DOHH2 (cell line): ENCODE data around the gene PTBP1.

Experiments used
- H3F3A ChIP-seq: fragments of 200-600 bp; sonication (generic), shearing (Covaris generic); 2 replicates; pipeline ENCODE4 v1.6.0; 2016; ENCODE audit warnings: antibody characterized with exemption, mild to moderate bottlenecking; ENCODE audit not compliant: control insufficient read depth, insufficient read depth
- H3K27ac ChIP-seq: fragments of 200-600 bp; sonication (generic); 2 replicates; pipeline ENCODE4 v1.5.1; 2014; ENCODE audit warnings: low read depth, mild to moderate bottlenecking, low read length, moderate library complexity
- H3K27me3 ChIP-seq: fragments of 200-600 bp; sonication (generic); 2 replicates; pipeline ENCODE4 v1.6.1; 2014; ENCODE audit warnings: mild to moderate bottlenecking, low read length, mixed read lengths; ENCODE audit not compliant: control insufficient read depth
- H3K36me3 ChIP-seq: fragments of 200-600 bp; sonication (generic); 2 replicates; pipeline ENCODE4 v1.6.1; 2014; ENCODE audit warnings: mild to moderate bottlenecking, low read length, moderate library complexity, mixed read lengths; ENCODE audit not compliant: control insufficient read depth
- H3K4me1 ChIP-seq: fragments of 200-600 bp; sonication (generic); 2 replicates; pipeline ENCODE4 v1.6.1; 2014; ENCODE audit warnings: mild to moderate bottlenecking, low read length, mixed read lengths; ENCODE audit not compliant: control insufficient read depth
- H3K4me2 ChIP-seq: fragments of 200-600 bp; sonication (generic); 2 replicates; pipeline ENCODE4 v1.6.0; 2014; ENCODE audit warnings: mild to moderate bottlenecking, low read length, moderate library complexity
- H3K4me3 ChIP-seq: fragments of 200-600 bp; sonication (generic); 2 replicates; pipeline ENCODE4 v1.5.1; 2014; ENCODE audit warnings: mild to moderate bottlenecking, low read length, mixed read lengths
- H3K79me2 ChIP-seq: fragments of 200-600 bp; sonication (generic); 2 replicates; pipeline ENCODE4 v1.6.1; 2014; ENCODE audit warnings: mild to moderate bottlenecking, low read length, mixed read lengths; ENCODE audit not compliant: control insufficient read depth
- H3K9me2 ChIP-seq: fragments of 200-600 bp; sonication (generic); replicated peaks from 2 replicates; pipeline ENCODE4 v1.6.1; 2014; ENCODE audit warnings: mild to moderate bottlenecking, low read length, mixed read lengths; ENCODE audit not compliant: control insufficient read depth
- H3K9me3 ChIP-seq: fragments of 200-600 bp; sonication (generic); 2 replicates; pipeline ENCODE4 v1.6.1; 2014; ENCODE audit warnings: antibody characterized with exemption, low read length, mixed read lengths; ENCODE audit not compliant: control insufficient read depth, insufficient read depth
- H4K20me1 ChIP-seq: fragments of 200-600 bp; sonication (generic); 2 replicates; pipeline ENCODE4 v1.6.0; 2014; ENCODE audit warnings: low read depth, mild to moderate bottlenecking, antibody characterized with exemption, low read length, moderate library complexity; ENCODE audit not compliant: control insufficient read depth, insufficient read depth
- EZH2phosphoT487 ChIP-seq: fragments of 200-600 bp; sonication (generic); IDR thresholded peaks from 2 replicates; pipeline ENCODE4 v1.6.1; 2017; ENCODE audit warnings: borderline replicate concordance, mild to moderate bottlenecking, antibody characterized with exemption, low read length, moderate library complexity, mixed read lengths
- TF ChIP-seq, protein P1 (sequence below): fragments of 200-600 bp; sonication (generic); IDR thresholded peaks from one replicate; pipeline ENCODE4 v1.5.1; 2014; ENCODE audit warnings: antibody characterized with exemption, mild to moderate bottlenecking, low read depth, low read length; ENCODE audit not compliant: poor library complexity, severe bottlenecking

The PTBP1 gene

DNA sequence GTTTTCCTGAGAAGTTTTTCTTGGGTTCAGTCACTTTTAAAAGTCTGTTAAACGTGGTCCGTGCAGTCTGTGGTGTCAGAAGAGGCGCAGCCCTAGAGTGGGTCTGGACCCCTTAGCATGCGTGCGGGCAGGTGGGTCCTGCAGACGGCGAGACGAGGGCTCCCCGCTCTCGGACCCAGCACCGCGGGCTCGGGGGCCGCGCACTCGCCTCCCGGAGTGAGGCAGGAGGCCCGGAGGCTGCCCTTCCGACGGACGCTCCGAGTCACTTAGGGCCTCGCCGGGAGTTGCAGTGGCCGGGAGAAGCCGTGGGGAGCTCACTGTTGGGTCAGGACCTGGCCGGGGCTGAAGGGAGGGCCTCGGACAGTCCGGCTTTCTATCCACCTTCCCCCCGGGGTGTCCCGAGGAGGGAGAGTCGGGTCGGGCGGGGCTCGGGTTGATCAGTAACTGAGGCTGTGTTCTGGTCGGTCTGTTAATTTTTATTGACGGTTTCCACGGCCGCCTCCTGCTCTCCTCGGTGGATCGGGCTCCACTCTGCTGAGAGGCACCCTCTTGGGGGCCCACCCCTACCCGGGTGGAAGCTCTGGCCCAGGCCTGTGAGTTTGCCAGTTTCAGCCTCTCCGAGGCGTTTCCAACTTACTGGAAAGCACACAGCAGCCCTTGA, 1.3 kb downstream of the PTBP1 start:
- H3K9me3 ChIP-seq = no peaks in the 10 kb centered on the region
- H3K4me1 ChIP-seq = peaks cover 25% of the 10 kb centered on the region
- H3K9me2 ChIP-seq = no peaks in the 10 kb centered on the region
- H3K27me3 ChIP-seq = no peaks in the 10 kb centered on the region
- TF ChIP-seq, protein P1, sequence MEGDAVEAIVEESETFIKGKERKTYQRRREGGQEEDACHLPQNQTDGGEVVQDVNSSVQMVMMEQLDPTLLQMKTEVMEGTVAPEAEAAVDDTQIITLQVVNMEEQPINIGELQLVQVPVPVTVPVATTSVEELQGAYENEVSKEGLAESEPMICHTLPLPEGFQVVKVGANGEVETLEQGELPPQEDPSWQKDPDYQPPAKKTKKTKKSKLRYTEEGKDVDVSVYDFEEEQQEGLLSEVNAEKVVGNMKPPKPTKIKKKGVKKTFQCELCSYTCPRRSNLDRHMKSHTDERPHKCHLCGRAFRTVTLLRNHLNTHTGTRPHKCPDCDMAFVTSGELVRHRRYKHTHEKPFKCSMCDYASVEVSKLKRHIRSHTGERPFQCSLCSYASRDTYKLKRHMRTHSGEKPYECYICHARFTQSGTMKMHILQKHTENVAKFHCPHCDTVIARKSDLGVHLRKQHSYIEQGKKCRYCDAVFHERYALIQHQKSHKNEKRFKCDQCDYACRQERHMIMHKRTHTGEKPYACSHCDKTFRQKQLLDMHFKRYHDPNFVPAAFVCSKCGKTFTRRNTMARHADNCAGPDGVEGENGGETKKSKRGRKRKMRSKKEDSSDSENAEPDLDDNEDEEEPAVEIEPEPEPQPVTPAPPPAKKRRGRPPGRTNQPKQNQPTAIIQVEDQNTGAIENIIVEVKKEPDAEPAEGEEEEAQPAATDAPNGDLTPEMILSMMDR = no peak
- no peak for TF ChIP-seq EZH2phosphoT487
- H3K4me2 ChIP-seq = peak overlapping the region; percentile 86
- H3K27ac ChIP-seq = peak overlapping the region; percentile 61
- H3K79me2 ChIP-seq = peaks cover 70% of the 10 kb centered on the region
- H3K36me3 ChIP-seq = peaks cover 57% of the 10 kb centered on the region
- H3F3A ChIP-seq = no peaks in the 10 kb centered on the region
- H4K20me1 ChIP-seq = peaks cover 52% of the 10 kb centered on the region
- H3K4me3 ChIP-seq = peak overlapping the region; percentile 83

DNA sequence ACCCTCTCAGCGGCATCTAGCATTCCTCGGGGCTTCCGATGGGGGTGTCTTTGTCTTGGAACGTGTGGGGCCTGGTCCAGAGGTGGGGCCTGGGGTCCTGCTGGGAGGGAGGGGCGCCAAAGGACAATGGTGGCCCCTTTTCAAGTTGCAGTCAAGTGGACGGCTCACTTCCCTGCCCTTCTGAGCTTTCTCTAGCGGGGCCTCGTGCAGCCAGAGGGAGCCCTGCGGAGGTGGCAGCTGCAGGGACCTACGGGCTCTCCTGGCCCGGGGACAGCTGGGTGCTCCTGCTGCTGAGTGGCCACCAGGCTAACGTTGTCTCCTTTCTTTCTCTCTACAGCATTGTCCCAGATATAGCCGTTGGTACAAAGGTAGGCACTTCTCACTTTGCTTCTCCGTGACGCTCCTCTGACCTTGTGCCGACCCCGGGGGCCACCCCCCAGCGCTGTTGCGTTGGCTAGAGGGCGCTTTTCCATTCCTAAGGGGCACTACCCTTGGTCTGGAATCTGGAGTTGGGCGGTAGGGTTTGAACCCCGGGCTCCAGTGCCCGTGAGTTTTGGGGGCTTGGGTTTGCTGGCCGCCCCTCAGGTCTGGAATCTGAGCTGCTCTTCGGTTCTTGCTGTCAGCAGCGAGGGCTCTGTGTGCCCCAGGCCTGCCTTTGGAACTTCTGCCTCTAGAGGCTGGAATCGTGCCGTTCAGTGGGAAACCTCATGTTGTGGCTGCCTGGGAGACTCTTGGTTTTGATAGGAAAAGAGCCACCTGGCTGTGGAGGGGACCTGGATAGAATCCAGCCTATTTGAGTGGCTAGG, 2.0 kb downstream of the PTBP1 start:
- H3F3A ChIP-seq = no peaks in the 10 kb centered on the region
- no peak for TF ChIP-seq EZH2phosphoT487
- TF ChIP-seq, protein P1 = peak; percentile 40
- H3K4me1 ChIP-seq = peaks cover 25% of the 10 kb centered on the region
- 0 out of 2 replicates have a peak overlapping the region, but pooled peaks have one; percentile 61 for H3K27ac ChIP-seq
- H3K79me2 ChIP-seq = peaks cover 77% of the 10 kb centered on the region
- peak overlapping the region; percentile 86 for H3K4me2 ChIP-seq
- H3K36me3 ChIP-seq = peaks cover 64% of the 10 kb centered on the region
- H3K9me3 ChIP-seq = no peaks in the 10 kb centered on the region
- peak overlapping the region; percentile 83 for H3K4me3 ChIP-seq
- H3K27me3 ChIP-seq = no peaks in the 10 kb centered on the region
- H3K9me2 ChIP-seq = no peaks in the 10 kb centered on the region
- peaks cover 55% of the 10 kb centered on the region for H4K20me1 ChIP-seq

DNA sequence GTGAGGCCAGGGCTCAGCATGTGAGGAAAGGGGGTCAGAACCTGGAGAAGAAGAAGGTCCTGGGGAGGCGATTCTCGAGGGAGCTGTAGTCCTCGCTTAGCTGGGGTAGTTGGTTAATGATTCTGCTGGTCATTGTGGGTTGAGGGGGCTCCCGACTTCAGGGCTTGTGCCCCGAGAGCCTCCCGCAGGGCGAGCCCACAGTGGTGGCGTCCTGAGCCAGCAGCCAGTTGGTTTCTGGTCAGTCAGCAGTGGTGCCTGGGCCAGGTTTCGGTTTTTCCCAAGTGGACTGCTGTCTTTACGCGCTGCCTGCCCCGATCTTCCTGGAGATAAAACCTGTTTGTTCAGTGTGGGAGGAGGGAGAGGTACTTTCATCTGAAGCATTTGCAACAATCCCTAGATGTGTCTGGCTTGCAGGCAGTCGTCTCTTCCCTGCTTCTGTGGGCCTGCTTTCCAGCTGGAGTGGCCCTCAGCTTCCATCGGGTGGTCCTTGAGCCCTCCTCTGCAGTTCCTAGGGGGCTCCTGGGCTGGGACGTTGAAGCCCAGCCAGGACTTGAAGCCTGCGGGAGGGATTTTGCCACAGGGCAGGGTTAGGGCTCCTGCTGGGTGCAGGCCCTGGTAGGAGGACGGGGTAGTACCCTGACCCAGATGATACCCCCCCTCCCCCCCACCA, 3.2 kb downstream of the PTBP1 start:
- Histone ChIP-seq H4K20me1 (peaks cover 59% of the 10 kb centered on the region), H3K4me3 (no peak overlapping the region), H3F3A (no peaks in the 10 kb centered on the region), H3K9me2 (no peaks in the 10 kb centered on the region), H3K4me1 (peaks cover 25% of the 10 kb centered on the region), H3K79me2 (peaks cover 89% of the 10 kb centered on the region), H3K36me3 (peaks cover 76% of the 10 kb centered on the region), H3K4me2 (peak overlapping the region; percentile 86; the same call in 1 of the 2 replicates), H3K27me3 (no peaks in the 10 kb centered on the region), H3K27ac (no peak overlapping the region), H3K9me3 (no peaks in the 10 kb centered on the region)
- TF ChIP-seq EZH2phosphoT487 = no peak
- TF ChIP-seq, protein P1 = no peak
